C4-2B (cell line): ENCODE results near the gene NIPBL.

ENCODE experiments used
- CTCF ChIP-seq: fragments of 450-650 bp; conservative IDR thresholded peaks from 2 replicates; pipeline ENCODE4 v1.5.1; 2017; ENCODE audit warnings: mild to moderate bottlenecking
- ZFX ChIP-seq: fragments of 450-650 bp; IDR thresholded peaks from 2 replicates; pipeline ENCODE4 v1.6.1; 2017

DNA sequence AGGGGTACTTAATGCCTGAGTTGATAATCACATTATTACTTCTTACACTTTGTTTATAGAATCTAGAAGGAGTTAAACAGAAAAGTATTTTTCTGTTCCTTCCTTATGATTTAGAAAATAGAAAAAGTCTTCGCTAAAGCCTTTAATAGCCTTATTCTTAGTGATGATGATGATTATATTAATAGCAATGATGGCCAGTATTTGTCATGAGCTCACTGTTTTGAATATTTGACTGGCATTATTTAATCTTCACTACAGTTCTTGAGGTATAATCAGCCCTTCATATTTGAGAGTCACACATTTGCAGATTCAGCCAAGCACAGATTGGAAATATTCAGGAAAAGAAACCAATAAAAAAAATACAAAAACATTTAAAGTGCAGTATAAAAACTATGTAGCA is 23.3 kb downstream of the NIPBL start:
- TF ChIP-seq CTCF (no peak), ZFX (no peak)
